HepG2 (cell line): ENCODE measurements around the gene FBXW12. TPM values are rescaled to one million over a fixed set of nuclear protein-coding genes. Genes with fewer than 3 reads are reported as not detected.

ENCODE experiments used
- KLF13 ChIP-seq: sonication (generic); formaldehyde crosslinking; IDR thresholded peaks from 2 replicates; pipeline ENCODE4 v1.4.0; 2020; ENCODE audit warnings: mild to moderate bottlenecking, missing genetic modification reagents
- MEF2D ChIP-seq: sonication (generic); formaldehyde crosslinking; IDR thresholded peaks from 2 replicates; pipeline ENCODE4 v1.5.1; 2020; ENCODE audit warnings: mild to moderate bottlenecking, missing genetic modification reagents
- NCOA2 ChIP-seq: sonication (generic); formaldehyde crosslinking; IDR thresholded peaks from 2 replicates; pipeline ENCODE4 v1.8.0; 2022; ENCODE audit warnings: inconsistent platforms
- NFYB ChIP-seq: sonication (generic); formaldehyde crosslinking; IDR thresholded peaks from 2 replicates; pipeline ENCODE4 v1.4.0; 2020; ENCODE audit warnings: missing genetic modification reagents
- REXO4 ChIP-seq: sonication (generic); formaldehyde crosslinking; IDR thresholded peaks from 2 replicates; pipeline ENCODE4 v1.8.0; 2022; ENCODE audit warnings: missing genetic modification reagents, mild to moderate bottlenecking, borderline replicate concordance
- RXRB ChIP-seq: IDR thresholded peaks from 2 replicates; pipeline ENCODE4 v1.6.1; 2016; ENCODE audit warnings: borderline replicate concordance, missing genetic modification reagents, missing compliant biosample characterization
- SIN3B ChIP-seq: fragments of 150-350 bp; IDR thresholded peaks from 2 replicates; pipeline ENCODE4 v1.6.1; 2014; ENCODE audit warnings: low read length
- SMAD9 ChIP-seq: sonication (generic); formaldehyde crosslinking; IDR thresholded peaks from 2 replicates; pipeline ENCODE4 v1.5.1; 2020; ENCODE audit warnings: mild to moderate bottlenecking, missing genetic modification reagents
- YY1 ChIP-seq: IDR thresholded peaks from 2 replicates; pipeline ENCODE4 v1.6.1; 2011; ENCODE audit warnings: low read length, low read depth, moderate library complexity, mild to moderate bottlenecking; ENCODE audit not compliant: insufficient read depth, insufficient replicate concordance
- ZNF326 ChIP-seq: sonication (generic); formaldehyde crosslinking; IDR thresholded peaks from 2 replicates; pipeline ENCODE4 v1.4.0; 2020; ENCODE audit warnings: missing genetic modification reagents, borderline replicate concordance
- ZNF543 ChIP-seq: sonication (generic); formaldehyde crosslinking; IDR thresholded peaks from 2 replicates; pipeline ENCODE4 v1.4.0; 2020; ENCODE audit warnings: mild to moderate bottlenecking, missing genetic modification reagents
- ZNF546 ChIP-seq: sonication (generic); formaldehyde crosslinking; conservative IDR thresholded peaks from 2 replicates; pipeline ENCODE4 v1.8.1; 2023; ENCODE audit warnings: mild to moderate bottlenecking, missing genetic modification reagents
- ZNF768 ChIP-seq: sonication (generic); formaldehyde crosslinking; IDR thresholded peaks from 2 replicates; pipeline ENCODE4 v1.4.0; 2020; ENCODE audit warnings: missing genetic modification reagents
- ZNF772 ChIP-seq: sonication (generic); formaldehyde crosslinking; IDR thresholded peaks from 2 replicates; pipeline ENCODE4 v1.5.0; 2020; ENCODE audit warnings: mild to moderate bottlenecking, missing genetic modification reagents
- ZNF780A ChIP-seq: sonication (generic); formaldehyde crosslinking; IDR thresholded peaks from 2 replicates; pipeline ENCODE4 v1.8.0; 2022; ENCODE audit warnings: mild to moderate bottlenecking, missing genetic modification reagents, moderate library complexity
- polyA plus RNA-seq, 8 experiments: library from polyadenylated mRNA; depleted of rRNA in 3 of 8; stranded (reverse) in 7 of 8; unstranded in 1 of 8; fragments of >200 nt; fragmentation: Illumina TruSeq in 4 of 8; extraction: Trizol in 4 of 8; gene quantifications; 2 replicates each; pipeline versions ENCODE4 v1.2.1 to v1.2.3, GENCODE V29; 2011 to 2016; ENCODE audit warnings: low read depth in 4 of 8, missing spikeins in 1 of 8, mixed read lengths in 1 of 8; ENCODE audit not compliant: insufficient read depth in 1 of 8
- total RNA-seq, 5 experiments: library from RNA; depleted of rRNA; stranded (reverse); fragments of >200 nt; fragmentation: Illumina TruSeq; extraction: Trizol; gene quantifications; 2 replicates each; pipeline ENCODE4 v1.2.3, GENCODE V29; 2016; ENCODE audit warnings: low read depth in 1 of 5
- TF ChIP-seq, protein P1 (sequence below): sonication (generic); formaldehyde crosslinking; IDR thresholded peaks from 2 replicates; pipeline ENCODE4 v1.9.0; 2021; ENCODE audit warnings: missing genetic modification reagents, borderline replicate concordance
- TF ChIP-seq, protein P2 (sequence below): sonication (generic); formaldehyde crosslinking; IDR thresholded peaks from 2 replicates; pipeline ENCODE4 v1.5.1; 2020; ENCODE audit warnings: mild to moderate bottlenecking, missing genetic modification reagents, moderate library complexity
- TF ChIP-seq, protein P3 (sequence below): sonication (generic); formaldehyde crosslinking; IDR thresholded peaks from 2 replicates; pipeline ENCODE4 v1.4.0; 2020; ENCODE audit warnings: missing genetic modification reagents, low read depth, mild to moderate bottlenecking, borderline replicate concordance
- TF ChIP-seq, protein P4 (sequence below): sonication (generic); formaldehyde crosslinking; IDR thresholded peaks from 2 replicates; pipeline ENCODE4 v1.4.0; 2020; ENCODE audit warnings: missing genetic modification reagents
- TF ChIP-seq, protein P5 (sequence below): sonication (generic); formaldehyde crosslinking; IDR thresholded peaks from 2 replicates; pipeline ENCODE4 v1.4.0; 2020; ENCODE audit warnings: missing genetic modification reagents

FBXW12 gene
- total and polyA plus RNA-seq, 2 of the 13 experiments (the other 11 are each of a cell fraction or from before 2014, with no cell fraction given), result not detected

DNA sequence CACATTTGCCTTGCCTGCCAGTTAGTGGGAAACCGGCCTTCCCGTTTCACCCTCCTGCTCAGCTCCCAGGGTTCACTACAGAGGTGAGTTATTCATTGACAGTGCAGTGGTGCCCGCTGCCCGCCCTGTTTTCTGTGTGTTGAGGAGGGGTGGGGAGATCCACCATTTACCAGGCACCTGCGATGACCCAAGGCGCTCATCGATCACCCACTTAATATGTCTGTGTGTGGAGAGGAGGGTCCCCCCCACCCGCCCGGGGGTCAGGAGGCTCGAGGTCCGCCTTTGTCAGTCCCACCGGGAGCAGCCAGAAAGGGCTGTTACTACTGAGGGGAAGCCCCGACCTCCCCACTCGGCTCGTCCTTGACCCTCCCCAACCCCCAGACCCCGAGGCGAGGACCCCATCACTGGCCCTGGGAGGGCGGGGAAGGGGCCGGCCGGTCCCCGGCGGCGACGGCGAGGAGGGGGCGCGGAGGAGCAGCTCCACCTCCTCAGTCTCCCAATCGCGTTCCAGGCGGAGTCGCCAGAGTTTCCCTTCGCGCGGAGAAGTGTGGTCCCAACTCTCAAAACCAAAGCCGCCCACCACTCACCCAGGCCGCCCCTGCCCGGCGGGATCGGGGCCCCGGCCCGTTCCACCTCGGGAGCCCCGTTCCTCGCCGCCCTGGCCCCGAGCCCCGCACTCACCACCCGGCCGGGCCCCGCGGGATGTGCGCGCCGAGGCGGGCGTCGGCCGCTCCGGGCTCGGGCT lies 56.7 kb downstream of the FBXW12 start (continued):
- TF ChIP-seq, protein P1, sequence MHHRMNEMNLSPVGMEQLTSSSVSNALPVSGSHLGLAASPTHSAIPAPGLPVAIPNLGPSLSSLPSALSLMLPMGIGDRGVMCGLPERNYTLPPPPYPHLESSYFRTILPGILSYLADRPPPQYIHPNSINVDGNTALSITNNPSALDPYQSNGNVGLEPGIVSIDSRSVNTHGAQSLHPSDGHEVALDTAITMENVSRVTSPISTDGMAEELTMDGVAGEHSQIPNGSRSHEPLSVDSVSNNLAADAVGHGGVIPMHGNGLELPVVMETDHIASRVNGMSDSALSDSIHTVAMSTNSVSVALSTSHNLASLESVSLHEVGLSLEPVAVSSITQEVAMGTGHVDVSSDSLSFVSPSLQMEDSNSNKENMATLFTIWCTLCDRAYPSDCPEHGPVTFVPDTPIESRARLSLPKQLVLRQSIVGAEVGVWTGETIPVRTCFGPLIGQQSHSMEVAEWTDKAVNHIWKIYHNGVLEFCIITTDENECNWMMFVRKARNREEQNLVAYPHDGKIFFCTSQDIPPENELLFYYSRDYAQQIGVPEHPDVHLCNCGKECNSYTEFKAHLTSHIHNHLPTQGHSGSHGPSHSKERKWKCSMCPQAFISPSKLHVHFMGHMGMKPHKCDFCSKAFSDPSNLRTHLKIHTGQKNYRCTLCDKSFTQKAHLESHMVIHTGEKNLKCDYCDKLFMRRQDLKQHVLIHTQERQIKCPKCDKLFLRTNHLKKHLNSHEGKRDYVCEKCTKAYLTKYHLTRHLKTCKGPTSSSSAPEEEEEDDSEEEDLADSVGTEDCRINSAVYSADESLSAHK (CRISPR knock-in tag), result no peak
- no peak for TF ChIP-seq KLF13 (CRISPR knock-in tag)
- TF ChIP-seq ZNF768, result no peak
- no peak for TF ChIP-seq ZNF326
- no peak for TF ChIP-seq ZNF772 (CRISPR knock-in tag)
- peak; percentile 51 for TF ChIP-seq RXRB
- TF ChIP-seq NFYB (CRISPR knock-in tag), result no peak
- TF ChIP-seq, protein P2, sequence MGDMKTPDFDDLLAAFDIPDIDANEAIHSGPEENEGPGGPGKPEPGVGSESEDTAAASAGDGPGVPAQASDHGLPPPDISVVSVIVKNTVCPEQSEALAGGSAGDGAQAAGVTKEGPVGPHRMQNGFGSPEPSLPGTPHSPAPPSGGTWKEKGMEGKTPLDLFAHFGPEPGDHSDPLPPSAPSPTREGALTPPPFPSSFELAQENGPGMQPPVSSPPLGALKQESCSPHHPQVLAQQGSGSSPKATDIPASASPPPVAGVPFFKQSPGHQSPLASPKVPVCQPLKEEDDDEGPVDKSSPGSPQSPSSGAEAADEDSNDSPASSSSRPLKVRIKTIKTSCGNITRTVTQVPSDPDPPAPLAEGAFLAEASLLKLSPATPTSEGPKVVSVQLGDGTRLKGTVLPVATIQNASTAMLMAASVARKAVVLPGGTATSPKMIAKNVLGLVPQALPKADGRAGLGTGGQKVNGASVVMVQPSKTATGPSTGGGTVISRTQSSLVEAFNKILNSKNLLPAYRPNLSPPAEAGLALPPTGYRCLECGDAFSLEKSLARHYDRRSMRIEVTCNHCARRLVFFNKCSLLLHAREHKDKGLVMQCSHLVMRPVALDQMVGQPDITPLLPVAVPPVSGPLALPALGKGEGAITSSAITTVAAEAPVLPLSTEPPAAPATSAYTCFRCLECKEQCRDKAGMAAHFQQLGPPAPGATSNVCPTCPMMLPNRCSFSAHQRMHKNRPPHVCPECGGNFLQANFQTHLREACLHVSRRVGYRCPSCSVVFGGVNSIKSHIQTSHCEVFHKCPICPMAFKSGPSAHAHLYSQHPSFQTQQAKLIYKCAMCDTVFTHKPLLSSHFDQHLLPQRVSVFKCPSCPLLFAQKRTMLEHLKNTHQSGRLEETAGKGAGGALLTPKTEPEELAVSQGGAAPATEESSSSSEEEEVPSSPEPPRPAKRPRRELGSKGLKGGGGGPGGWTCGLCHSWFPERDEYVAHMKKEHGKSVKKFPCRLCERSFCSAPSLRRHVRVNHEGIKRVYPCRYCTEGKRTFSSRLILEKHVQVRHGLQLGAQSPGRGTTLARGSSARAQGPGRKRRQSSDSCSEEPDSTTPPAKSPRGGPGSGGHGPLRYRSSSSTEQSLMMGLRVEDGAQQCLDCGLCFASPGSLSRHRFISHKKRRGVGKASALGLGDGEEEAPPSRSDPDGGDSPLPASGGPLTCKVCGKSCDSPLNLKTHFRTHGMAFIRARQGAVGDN (CRISPR knock-in tag), result peak; percentile 67
- TF ChIP-seq ZNF543, result peak; percentile 79; the same call in 1 of the 2 replicates
- no peak for TF ChIP-seq ZNF546 (CRISPR knock-in tag)
- TF ChIP-seq NCOA2 (CRISPR knock-in tag), result peak; percentile 25; the same call in 1 of the 2 replicates
- no peak for TF ChIP-seq SIN3B
- TF ChIP-seq, protein P3, sequence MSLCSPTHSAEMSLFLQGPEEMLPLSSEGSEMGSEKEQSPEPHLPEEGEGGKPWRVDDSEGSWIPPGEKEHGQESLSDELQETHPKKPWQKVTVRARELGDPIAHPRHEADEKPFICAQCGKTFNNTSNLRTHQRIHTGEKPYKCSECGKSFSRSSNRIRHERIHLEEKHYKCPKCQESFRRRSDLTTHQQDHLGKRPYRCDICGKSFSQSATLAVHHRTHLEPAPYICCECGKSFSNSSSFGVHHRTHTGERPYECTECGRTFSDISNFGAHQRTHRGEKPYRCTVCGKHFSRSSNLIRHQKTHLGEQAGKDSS (CRISPR knock-in tag), result no peak
- peak; percentile 38 for TF ChIP-seq YY1
- TF ChIP-seq, protein P4, sequence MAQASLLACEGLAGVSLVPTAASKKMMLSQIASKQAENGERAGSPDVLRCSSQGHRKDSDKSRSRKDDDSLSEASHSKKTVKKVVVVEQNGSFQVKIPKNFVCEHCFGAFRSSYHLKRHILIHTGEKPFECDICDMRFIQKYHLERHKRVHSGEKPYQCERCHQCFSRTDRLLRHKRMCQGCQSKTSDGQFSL (CRISPR knock-in tag), result peak; percentile 45; the same call in 1 of the 2 replicates
- TF ChIP-seq REXO4 (CRISPR knock-in tag), result no peak
- no peak for TF ChIP-seq SMAD9 (CRISPR knock-in tag)
- no peak for TF ChIP-seq ZNF780A
- TF ChIP-seq MEF2D (CRISPR knock-in tag), result no peak; the same call in 1 of the 2 replicates
- TF ChIP-seq, protein P5, sequence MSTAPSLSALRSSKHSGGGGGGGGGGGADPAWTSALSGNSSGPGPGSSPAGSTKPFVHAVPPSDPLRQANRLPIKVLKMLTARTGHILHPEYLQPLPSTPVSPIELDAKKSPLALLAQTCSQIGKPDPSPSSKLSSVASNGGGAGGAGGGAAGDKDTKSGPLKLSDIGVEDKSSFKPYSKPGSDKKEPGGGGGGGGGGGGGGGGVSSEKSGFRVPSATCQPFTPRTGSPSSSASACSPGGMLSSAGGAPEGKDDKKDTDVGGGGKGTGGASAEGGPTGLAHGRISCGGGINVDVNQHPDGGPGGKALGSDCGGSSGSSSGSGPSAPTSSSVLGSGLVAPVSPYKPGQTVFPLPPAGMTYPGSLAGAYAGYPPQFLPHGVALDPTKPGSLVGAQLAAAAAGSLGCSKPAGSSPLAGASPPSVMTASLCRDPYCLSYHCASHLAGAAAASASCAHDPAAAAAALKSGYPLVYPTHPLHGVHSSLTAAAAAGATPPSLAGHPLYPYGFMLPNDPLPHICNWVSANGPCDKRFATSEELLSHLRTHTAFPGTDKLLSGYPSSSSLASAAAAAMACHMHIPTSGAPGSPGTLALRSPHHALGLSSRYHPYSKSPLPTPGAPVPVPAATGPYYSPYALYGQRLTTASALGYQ (CRISPR knock-in tag), result no peak
